Activated naive CD8-positive, alpha-beta T cell treated with anti-CD3 and anti-CD28 coated beads, Interleukin-2, amount 10 ng/mL, durations not matched to agents 7 days and 5 days (primary cell): ENCODE measurements around the gene KLF5. TPM values are rescaled to one million over a fixed set of nuclear protein-coding genes. Genes with fewer than 3 reads are reported as not detected.
"Not testable (repeated sequence)": the region's sequence is repeated elsewhere in the genome, so short reads cannot be mapped to it uniquely, and the experiment has no call there.

Experiments used
- ATAC-seq: fragments of 150-1000 bp; cut with Tn5 transposase; one replicate; pipeline ENCODE4 v1.10.0; 2021; ENCODE audit warnings: low read depth, moderate library complexity
- POLR2A ChIA-PET: fragments of 350-600 bp; sonication (Branson Sonifier 250); formaldehyde crosslinking; loops from one replicate; lab custom pipeline; 2021; ENCODE audit warnings: antibody characterized with exemption; lab: Charles Lee
- DNase-seq: peaks from one replicate; pipeline ENCODE4 v3.0.0; 2021
- H3K27ac Mint-ChIP-seq: one replicate; pipeline ENCODE4 v1.8.0; 2022; ENCODE audit warnings: mild to moderate bottlenecking, mixed read lengths
- H3K27me3 Mint-ChIP-seq: one replicate; pipeline ENCODE4 v1.8.0; 2022; ENCODE audit warnings: mild to moderate bottlenecking, moderate library complexity, mixed read lengths
- H3K36me3 Mint-ChIP-seq: one replicate; pipeline ENCODE4 v1.8.0; 2021; ENCODE audit warnings: mild to moderate bottlenecking, mixed read lengths
- H3K4me1 Mint-ChIP-seq: one replicate; pipeline ENCODE4 v1.8.0; 2021; ENCODE audit warnings: mixed read lengths
- H3K4me3 Mint-ChIP-seq: one replicate; pipeline ENCODE4 v1.8.0; 2022; ENCODE audit warnings: mild to moderate bottlenecking, moderate library complexity, mixed read lengths
- H3K9me3 Mint-ChIP-seq: one replicate; pipeline ENCODE4 v1.8.0; 2021; ENCODE audit warnings: mixed read lengths
- total RNA-seq, 2 experiments: library from RNA; stranded (reverse); gene quantifications; one replicate each; pipeline ENCODE4 v1.2.3, GENCODE V29; 2021

Gene KLF5
- total RNA-seq, 2 experiments from 2014 or later = 6.1 to 6.4 TPM

GRCh38 chr13:73082471-73082870 is 23.7 kb downstream of the KLF5 start:
- POLR2A ChIA-PET = no interaction called here
- DNase-seq (no peak), ATAC-seq (no peak)
- H3K4me1 Mint-ChIP-seq = no peaks in the 10 kb centered on the region
- no peak overlapping the region for H3K4me3 Mint-ChIP-seq
- H3K27me3 Mint-ChIP-seq = no peaks in the 10 kb centered on the region
- no peak overlapping the region for H3K27ac Mint-ChIP-seq
- H3K9me3 Mint-ChIP-seq = peaks cover 2% of the 10 kb centered on the region
- no peaks in the 10 kb centered on the region for H3K36me3 Mint-ChIP-seq

DNA sequence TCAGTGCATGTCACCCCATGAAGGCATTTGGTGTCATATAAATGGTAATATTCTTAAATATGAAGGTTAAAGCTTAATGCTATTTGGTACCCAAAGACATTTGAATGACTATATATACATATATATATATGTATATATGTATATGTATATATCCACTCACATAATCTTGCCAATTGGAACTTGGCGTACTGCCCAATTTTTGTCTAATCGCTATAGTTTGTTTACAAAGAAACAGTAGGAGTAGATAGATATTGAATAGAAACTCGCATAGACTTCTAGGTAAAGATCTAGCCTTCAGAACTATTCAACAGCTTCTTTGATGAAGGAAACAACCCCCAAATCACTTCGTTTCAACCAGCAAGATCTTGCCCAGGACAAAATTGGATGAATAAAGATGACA is 24.1 kb downstream of the KLF5 start:
- no peak overlapping the region for H3K27ac Mint-ChIP-seq
- POLR2A ChIA-PET = no interaction called here

DNA sequence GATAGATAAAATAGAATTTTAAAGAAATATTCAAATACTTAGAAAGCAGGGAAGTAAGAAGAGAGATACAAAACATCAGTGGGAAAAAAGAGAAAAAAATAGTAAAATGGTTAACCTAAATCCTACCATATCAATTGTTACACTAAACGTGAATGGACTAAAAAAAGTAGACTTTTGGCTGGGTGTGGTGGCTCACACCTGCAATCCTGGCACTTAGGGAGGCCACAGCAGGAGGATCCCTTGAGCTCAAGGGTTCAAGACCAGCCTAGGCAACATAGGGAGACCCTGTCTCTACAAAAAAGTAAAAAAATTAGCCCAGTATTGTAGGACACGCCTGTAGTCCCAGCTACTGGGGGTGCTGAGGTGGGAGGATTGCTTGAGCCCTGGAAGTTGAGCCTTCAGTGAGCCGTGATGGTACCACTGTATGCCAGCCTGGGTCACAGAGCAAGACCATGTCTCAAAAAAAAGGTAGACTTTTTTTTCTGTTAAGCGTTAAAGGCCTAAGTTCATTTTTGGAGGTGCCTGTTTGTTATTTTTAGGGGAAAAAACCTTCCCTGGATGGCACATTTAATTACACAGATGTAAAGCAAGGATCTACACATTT is 29.6 kb downstream of the KLF5 start:
- peaks cover 1% of the 10 kb centered on the region for H3K36me3 Mint-ChIP-seq
- H3K27me3 Mint-ChIP-seq = no peaks in the 10 kb centered on the region
- no peak overlapping the region for H3K4me3 Mint-ChIP-seq
- ATAC-seq (no peak), DNase-seq (no peak)
- POLR2A ChIA-PET = no interaction called here
- H3K4me1 Mint-ChIP-seq = peaks cover 11% of the 10 kb centered on the region
- no peaks in the 10 kb centered on the region for H3K9me3 Mint-ChIP-seq
- H3K27ac Mint-ChIP-seq = no peak overlapping the region

More for the DNA sequence above, 24.1 kb downstream of the KLF5 start:
- no peaks in the 10 kb centered on the region for H3K36me3 Mint-ChIP-seq
- no peak for ATAC-seq
- H3K4me1 Mint-ChIP-seq = no peaks in the 10 kb centered on the region
- no peak for DNase-seq
- H3K4me3 Mint-ChIP-seq = no peak overlapping the region
- H3K9me3 Mint-ChIP-seq = peaks cover 2% of the 10 kb centered on the region
- no peaks in the 10 kb centered on the region for H3K27me3 Mint-ChIP-seq

DNA sequence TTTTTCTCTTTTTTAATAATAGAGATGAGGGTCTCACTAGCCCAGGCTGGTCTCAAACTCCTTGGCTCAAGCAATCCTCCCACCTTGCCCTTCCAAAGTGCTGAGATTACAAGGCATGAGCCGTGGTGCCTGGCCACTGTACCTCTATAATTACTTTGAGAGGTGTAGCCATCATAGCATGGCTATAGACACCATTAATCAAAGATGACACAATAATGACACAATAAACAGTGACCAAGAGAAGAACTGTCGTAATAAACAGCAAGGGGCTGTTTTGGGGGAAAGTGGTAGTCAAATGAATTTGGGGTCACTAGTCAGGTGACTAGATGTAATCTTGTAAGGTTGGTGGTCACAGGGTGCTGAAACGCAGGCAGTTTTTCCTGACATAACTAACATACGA is 30.4 kb downstream of the KLF5 start:
- DNase-seq (no peak), ATAC-seq (no peak)
- H3K36me3 Mint-ChIP-seq = peaks cover 1% of the 10 kb centered on the region
- H3K4me3 Mint-ChIP-seq = no peak overlapping the region
- H3K27ac Mint-ChIP-seq = no peak overlapping the region
- POLR2A ChIA-PET = no interaction called here
- H3K4me1 Mint-ChIP-seq = peaks cover 11% of the 10 kb centered on the region
- no peaks in the 10 kb centered on the region for H3K9me3 Mint-ChIP-seq
- H3K27me3 Mint-ChIP-seq = no peaks in the 10 kb centered on the region

DNA sequence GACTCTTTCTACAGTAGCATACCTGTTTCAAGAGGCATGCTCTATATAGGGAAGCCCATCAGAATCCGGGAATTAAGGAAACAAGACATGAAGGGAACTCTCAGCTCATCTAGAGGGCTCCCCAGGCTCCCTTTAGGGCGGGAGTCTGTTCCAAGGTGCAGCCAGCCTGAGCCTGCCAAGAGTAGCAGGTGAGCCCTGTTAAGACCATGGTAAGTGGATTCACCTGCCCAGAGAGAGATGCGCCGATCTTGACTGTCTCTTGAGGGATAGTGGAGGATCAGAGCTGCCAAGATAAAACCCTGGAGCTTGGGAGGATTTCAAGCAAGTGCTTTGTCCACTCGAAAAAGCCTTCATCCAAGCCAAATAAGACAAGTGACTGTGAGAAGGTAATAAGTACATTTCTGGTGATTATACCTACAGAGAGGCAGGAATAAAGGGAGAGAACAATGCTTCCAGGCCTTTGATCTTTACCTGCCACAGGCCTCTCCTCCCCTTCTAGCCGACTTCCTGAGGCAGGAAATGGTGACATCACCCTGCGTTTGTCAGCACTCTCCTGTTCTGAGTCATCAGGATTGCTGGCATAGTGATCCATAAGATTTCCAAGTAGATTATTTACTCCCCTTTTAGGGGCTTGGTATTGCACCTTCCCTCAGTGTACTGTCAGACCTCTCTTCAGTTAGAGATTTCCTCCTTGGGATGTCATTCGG is 31.5 kb downstream of the KLF5 start:
- POLR2A ChIA-PET = no interaction called here
- peaks cover 1% of the 10 kb centered on the region for H3K36me3 Mint-ChIP-seq
- DNase-seq = no peak
- peak overlapping the region; percentile 33 for H3K27ac Mint-ChIP-seq
- ATAC-seq = peak; percentile 75
- no peaks in the 10 kb centered on the region for H3K9me3 Mint-ChIP-seq
- no peaks in the 10 kb centered on the region for H3K27me3 Mint-ChIP-seq
- peak overlapping the region; percentile 35 for H3K4me3 Mint-ChIP-seq
- peaks cover 11% of the 10 kb centered on the region for H3K4me1 Mint-ChIP-seq

DNA sequence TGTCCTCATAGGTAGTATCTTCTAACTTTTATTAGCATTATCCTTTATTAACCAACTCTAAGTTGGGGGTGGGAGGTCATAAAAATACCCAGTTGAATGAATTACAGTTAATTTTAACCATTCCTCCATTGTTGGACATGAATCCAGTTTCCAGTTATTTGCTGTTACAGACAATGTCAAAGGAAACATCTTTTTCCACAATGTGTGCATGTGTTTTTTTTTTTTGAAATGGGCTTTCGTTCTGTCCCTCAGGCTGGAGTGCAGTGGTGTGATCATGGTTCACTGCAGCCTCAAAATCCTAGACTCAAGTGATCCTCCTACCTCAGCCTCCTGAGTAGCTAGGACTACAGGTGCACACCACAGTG is 32.0 kb downstream of the KLF5 start:
- Mint-ChIP-seq H3K9me3 (no peaks in the 10 kb centered on the region), H3K4me3 (no peak overlapping the region), H3K4me1 (peaks cover 11% of the 10 kb centered on the region), H3K27ac (no peak overlapping the region), H3K36me3 (peaks cover 1% of the 10 kb centered on the region), H3K27me3 (no peaks in the 10 kb centered on the region)
- POLR2A ChIA-PET = no interaction called here
- DNase-seq (no peak), ATAC-seq (no peak)

- Mint-ChIP-seq H3K4me3 (no peak overlapping the region), H3K27me3 (no peaks in the 10 kb centered on the region), H3K27ac (no peak overlapping the region), H3K4me1 (peaks cover 11% of the 10 kb centered on the region), H3K9me3 (no peaks in the 10 kb centered on the region), H3K36me3 (peaks cover 1% of the 10 kb centered on the region)
- DNase-seq = no peak
- POLR2A ChIA-PET = no interaction called here
- peak; percentile 32 for ATAC-seq
Observed at GRCh38 chr13:73092829-73093228, 34.0 kb downstream of the KLF5 start.

GRCh38 chr13:73096173-73096572 is 37.4 kb downstream of the KLF5 start:
- Mint-ChIP-seq H3K4me3 (no peak overlapping the region), H3K27ac (no peak overlapping the region), H3K9me3 (peaks cover 2% of the 10 kb centered on the region), H3K27me3 (peaks cover 3% of the 10 kb centered on the region), H3K36me3 (peaks cover 1% of the 10 kb centered on the region), H3K4me1 (no peaks in the 10 kb centered on the region)
- ATAC-seq (no peak), DNase-seq (no peak)
- POLR2A ChIA-PET = no interaction called here

DNA sequence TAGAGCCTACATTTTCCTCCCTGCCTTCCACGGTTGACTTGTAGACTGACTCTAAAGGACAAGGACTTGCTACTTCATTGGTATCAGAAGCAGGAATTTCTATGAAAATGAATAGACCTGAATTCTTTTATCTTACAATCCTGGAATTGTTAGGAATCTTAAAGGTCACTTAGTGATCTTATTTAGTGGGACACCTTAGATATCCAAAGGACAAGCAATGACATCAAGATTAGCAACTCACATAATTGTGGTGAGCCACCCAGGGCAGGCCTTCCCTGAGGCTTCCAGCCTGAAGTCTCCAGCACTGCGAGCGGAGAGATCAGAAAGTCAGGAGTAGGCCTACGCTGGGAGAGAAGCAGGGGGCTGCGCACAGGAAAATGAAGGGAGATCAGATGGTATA is 37.8 kb downstream of the KLF5 start:
- DNase-seq (no peak), ATAC-seq (no peak)
- no peak overlapping the region for H3K4me3 Mint-ChIP-seq
- no peaks in the 10 kb centered on the region for H3K4me1 Mint-ChIP-seq
- H3K27me3 Mint-ChIP-seq = peaks cover 3% of the 10 kb centered on the region
- peaks cover 2% of the 10 kb centered on the region for H3K9me3 Mint-ChIP-seq
- H3K36me3 Mint-ChIP-seq = peaks cover under 1% of the 10 kb centered on the region
- H3K27ac Mint-ChIP-seq = no peak overlapping the region
- POLR2A ChIA-PET = no interaction called here

GRCh38 chr13:73100781-73101180 is 42.0 kb downstream of the KLF5 start:
- ATAC-seq, DNase-seq, H3K9me3 Mint-ChIP-seq, POLR2A ChIA-PET, H3K36me3 Mint-ChIP-seq, H3K27me3 Mint-ChIP-seq, H3K4me3 Mint-ChIP-seq, H3K4me1 Mint-ChIP-seq, H3K27ac Mint-ChIP-seq: not testable (repeated sequence)

- POLR2A ChIA-PET = no interaction called here
- no peak for ATAC-seq
- DNase-seq = no peak
- peaks cover 3% of the 10 kb centered on the region for H3K27me3 Mint-ChIP-seq
- no peak overlapping the region for H3K27ac Mint-ChIP-seq
- H3K4me3 Mint-ChIP-seq = no peak overlapping the region
- H3K9me3 Mint-ChIP-seq = peaks cover 2% of the 10 kb centered on the region
- H3K36me3 Mint-ChIP-seq = no peaks in the 10 kb centered on the region
- no peaks in the 10 kb centered on the region for H3K4me1 Mint-ChIP-seq
Observed at GRCh38 chr13:73101351-73102007, 42.7 kb downstream of the KLF5 start.

DNA sequence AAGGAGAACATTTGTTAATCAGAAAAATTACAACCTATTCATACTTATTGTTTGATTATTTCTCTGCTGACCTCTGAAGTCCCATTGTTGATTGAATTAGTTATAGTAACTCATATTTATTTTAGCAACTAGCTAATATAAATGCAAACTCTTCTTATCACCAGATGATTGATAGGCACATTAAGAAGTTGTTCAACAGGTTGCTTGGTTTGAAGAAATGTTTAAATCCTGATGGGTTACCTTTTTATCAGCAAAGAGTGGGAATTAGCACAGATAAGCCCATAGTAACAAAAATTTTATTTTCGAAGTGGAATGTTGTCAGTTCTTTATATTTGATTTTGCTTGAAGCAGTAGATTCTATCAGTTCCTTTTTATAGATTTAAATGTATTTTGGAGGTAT is 44.4 kb downstream of the KLF5 start:
- H3K4me3 Mint-ChIP-seq = no peak overlapping the region
- no peaks in the 10 kb centered on the region for H3K36me3 Mint-ChIP-seq
- ATAC-seq = no peak
- H3K27me3 Mint-ChIP-seq = peaks cover 3% of the 10 kb centered on the region
- POLR2A ChIA-PET = no interaction called here
- peaks cover 2% of the 10 kb centered on the region for H3K4me1 Mint-ChIP-seq
- H3K9me3 Mint-ChIP-seq = peaks cover 2% of the 10 kb centered on the region
- H3K27ac Mint-ChIP-seq = no peak overlapping the region
- no peak for DNase-seq

DNA sequence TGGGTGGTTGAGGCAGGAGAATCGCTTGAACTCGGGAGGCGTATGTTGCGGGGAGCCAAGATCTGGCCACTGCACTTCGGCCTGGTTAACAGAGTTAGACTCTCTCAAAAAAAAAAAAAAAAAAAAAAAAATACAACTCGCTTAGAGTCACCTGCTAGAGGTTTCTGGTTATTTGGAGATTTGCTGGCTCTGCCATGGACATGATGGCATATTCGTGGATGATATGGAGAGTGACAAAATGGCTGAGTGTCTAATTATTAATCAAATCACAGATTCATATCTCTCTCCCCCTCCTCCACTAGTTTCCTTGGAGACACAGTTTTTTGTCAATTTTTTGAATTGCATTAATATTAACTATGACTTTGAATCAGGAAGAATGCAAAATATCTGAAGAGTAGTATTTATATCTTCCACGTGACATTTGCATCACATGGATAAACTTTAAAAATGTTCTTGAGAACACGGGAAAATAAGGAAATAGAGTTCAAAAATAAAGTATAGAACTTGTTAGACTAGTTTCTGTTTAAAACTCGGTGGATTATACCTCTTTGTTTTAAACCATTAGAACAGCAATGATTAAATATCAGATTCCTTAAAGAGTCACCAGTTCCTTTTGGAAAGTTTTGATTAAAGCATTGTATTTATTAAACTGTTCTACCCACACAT is 47.8 kb downstream of the KLF5 start:
- ATAC-seq (no peak), DNase-seq (no peak)
- Mint-ChIP-seq H3K4me1 (peaks cover 2% of the 10 kb centered on the region), H3K27ac (no peak overlapping the region), H3K27me3 (peaks cover 2% of the 10 kb centered on the region), H3K4me3 (no peak overlapping the region), H3K9me3 (no peaks in the 10 kb centered on the region), H3K36me3 (no peaks in the 10 kb centered on the region)
- POLR2A ChIA-PET = no interaction called here
